Iris pigment epithelial cell (primary cell): ENCODE data around the gene OS9.

Experiments
- DNase-seq: peaks from one replicate; pipeline ENCODE4 v3.0.0-alpha.2; 2011; ENCODE audit warnings: low read depth

OS9 gene

GRCh38 chr12:57754411-57755193, 60.7 kb downstream of the OS9 start, which contains the start of gene MARCHF9:
Gene MARCHF9, plus strand, starts transcription at chr12:57755103. Its CDS starts 426 bp downstream, at chr12:57755529.
- DNase-seq: no peak

- DNase-seq: no peak
These were observed 61.2 kb downstream of the OS9 start for GRCh38 chr12:57755194-57755453.

- DNase-seq: no peak
These were observed 61.8 kb downstream of the OS9 start for GRCh38 chr12:57755454-57756372.

GRCh38 chr12:57756406-57757341, 62.7 kb downstream of the OS9 start:
- DNase-seq: no peak

- DNase-seq: no peak
These were observed 63.8 kb downstream of the OS9 start for GRCh38 chr12:57757771-57758170.

- no peak for DNase-seq
These were observed 64.8 kb downstream of the OS9 start for GRCh38 chr12:57758552-57759359.

- DNase-seq: peak; percentile 43
These were observed 65.5 kb downstream of the OS9 start for GRCh38 chr12:57759360-57759980.

GRCh38 chr12:57760347-57760982, 66.5 kb downstream of the OS9 start:
- DNase-seq: no peak

- no peak for DNase-seq
These were observed 67.6 kb downstream of the OS9 start for GRCh38 chr12:57761391-57761998.

- DNase-seq: no peak
These were observed 68.5 kb downstream of the OS9 start for GRCh38 chr12:57762463-57762862.

- no peak for DNase-seq
These were observed 70.1 kb downstream of the OS9 start for GRCh38 chr12:57763881-57764661.

- no peak for DNase-seq
These were observed 70.7 kb downstream of the OS9 start for GRCh38 chr12:57764662-57765002.

- DNase-seq: peak; percentile 44
These were observed 71.2 kb downstream of the OS9 start for GRCh38 chr12:57765003-57765697.

GRCh38 chr12:57765698-57766463, 71.9 kb downstream of the OS9 start:
- DNase-seq: no peak

- DNase-seq: peak; percentile 72
These were observed 72.8 kb downstream of the OS9 start, which contains the start of gene CYP27B1 for GRCh38 chr12:57766464-57767304. Gene CYP27B1, minus strand, starts transcription at chr12:57767078. Its CDS starts 37 bp downstream, at chr12:57767041.

- DNase-seq: no peak
These were observed 73.4 kb downstream of the OS9 start for GRCh38 chr12:57767305-57767698.

- DNase-seq: no peak
These were observed 73.9 kb downstream of the OS9 start for GRCh38 chr12:57767876-57768275.
